Activated CD4-positive, CD25-positive, alpha-beta regulatory T cell (primary cell): ENCODE measurements around the gene MAGI1.

Source experiments
- DNase-seq, 4 experiments: peaks; one replicate each; lab custom pipeline; 2025; lab: John Stamatoyannopoulos, UW

The MAGI1 gene

GRCh38 chr3:65944252-65944651 is 94.5 kb downstream of the MAGI1 start:
- no peak for DNase-seq

GRCh38 chr3:65939801-65940246 is 98.9 kb downstream of the MAGI1 start:
- no peak for DNase-seq

- DNase-seq = no peak
Observed at GRCh38 chr3:65939184-65939583, 99.5 kb downstream of the MAGI1 start.

- no peak for DNase-seq
Observed at GRCh38 chr3:65938676-65939075, 100.0 kb downstream of the MAGI1 start.

GRCh38 chr3:65938147-65938546 is 100.6 kb downstream of the MAGI1 start:
- DNase-seq = no peak

- DNase-seq = no peak
Observed at GRCh38 chr3:65936908-65937638, 101.6 kb downstream of the MAGI1 start.

- no peak for DNase-seq
Observed at GRCh38 chr3:65935724-65936123, 103.0 kb downstream of the MAGI1 start.

GRCh38 chr3:65930648-65931047 is 108.1 kb downstream of the MAGI1 start:
- DNase-seq = no peak

GRCh38 chr3:65928110-65928509 is 110.6 kb downstream of the MAGI1 start:
- no peak for DNase-seq

- DNase-seq = no peak
Observed at GRCh38 chr3:65927576-65927975, 111.1 kb downstream of the MAGI1 start.

GRCh38 chr3:65925254-65925954 is 113.3 kb downstream of the MAGI1 start:
- no peak for DNase-seq

- no peak for DNase-seq
Observed at GRCh38 chr3:65924762-65925161, 114.0 kb downstream of the MAGI1 start.

GRCh38 chr3:65922441-65922840 is 116.3 kb downstream of the MAGI1 start:
- no peak for DNase-seq

- no peak for DNase-seq
Observed at GRCh38 chr3:65919826-65920225, 118.9 kb downstream of the MAGI1 start.

- DNase-seq = no peak
Observed at GRCh38 chr3:65915477-65915876, 123.2 kb downstream of the MAGI1 start.

- DNase-seq = no peak
Observed at GRCh38 chr3:65914740-65915367, 123.9 kb downstream of the MAGI1 start.

GRCh38 chr3:65914032-65914739 is 124.5 kb downstream of the MAGI1 start:
- DNase-seq = no peak

GRCh38 chr3:65912647-65913046 is 126.1 kb downstream of the MAGI1 start:
- DNase-seq = no peak

GRCh38 chr3:65908588-65908987 is 130.1 kb downstream of the MAGI1 start:
- no peak for DNase-seq

- no peak for DNase-seq
Observed at GRCh38 chr3:65907232-65908130, 131.2 kb downstream of the MAGI1 start.

- no peak for DNase-seq
Observed at GRCh38 chr3:65905771-65906170, 132.9 kb downstream of the MAGI1 start.
